GM18868 (cell line): ENCODE data around the gene MACROD2.
A peak's percentile ranks its signal among the peaks of the same experiment; 100 is the strongest.
"Not testable (repeated sequence)": the region's sequence is repeated elsewhere in the genome, so short reads cannot be mapped to it uniquely, and the experiment has no call there.

ENCODE experiments used
- ATAC-seq: cut with Tn5 transposase; IDR thresholded peaks from one replicate; pipeline ENCODE4 v1.9.1; 2021; ENCODE audit warnings: mild to moderate bottlenecking, moderate library complexity; ENCODE audit not compliant: unreplicated experiment

Gene MACROD2

DNA sequence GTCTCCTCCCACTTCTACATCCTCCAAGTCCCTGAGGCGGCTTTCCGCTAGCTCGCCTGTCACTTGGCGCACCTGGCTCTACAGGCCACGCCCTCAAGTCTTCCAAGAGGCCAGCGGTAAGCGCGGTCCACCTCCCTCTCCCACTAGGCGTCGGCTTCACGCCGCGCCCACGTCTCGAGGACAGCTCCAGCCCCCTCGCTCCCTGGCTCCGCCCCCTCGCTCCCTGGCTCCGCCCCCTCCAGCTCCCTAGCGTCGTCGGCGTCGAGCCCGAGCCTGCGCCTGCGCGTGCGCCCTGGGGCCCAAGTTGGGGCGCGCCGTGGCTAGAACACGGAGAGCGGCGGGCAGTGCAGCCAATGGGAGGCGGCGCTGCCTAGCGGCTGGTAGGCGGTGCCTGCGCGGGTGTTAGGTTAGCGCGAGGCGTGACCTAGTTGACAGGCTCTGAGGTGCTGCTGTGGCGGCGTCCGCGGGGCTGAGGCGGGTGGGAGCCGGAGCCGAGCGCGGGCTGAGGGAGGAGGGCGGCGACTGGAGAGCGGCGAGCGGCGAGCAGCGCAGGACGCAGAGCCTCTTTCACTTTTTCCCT is at the start of gene MACROD2:
TSS of gene MACROD2 (plus strand) at position 431 of the 580 bp plus-strand sequence.
- peak; percentile 72 for ATAC-seq

- no peak for ATAC-seq
Measured at GRCh38 chr20:13947719-13948118, 47.6 kb upstream of the MACROD2 start.

DNA sequence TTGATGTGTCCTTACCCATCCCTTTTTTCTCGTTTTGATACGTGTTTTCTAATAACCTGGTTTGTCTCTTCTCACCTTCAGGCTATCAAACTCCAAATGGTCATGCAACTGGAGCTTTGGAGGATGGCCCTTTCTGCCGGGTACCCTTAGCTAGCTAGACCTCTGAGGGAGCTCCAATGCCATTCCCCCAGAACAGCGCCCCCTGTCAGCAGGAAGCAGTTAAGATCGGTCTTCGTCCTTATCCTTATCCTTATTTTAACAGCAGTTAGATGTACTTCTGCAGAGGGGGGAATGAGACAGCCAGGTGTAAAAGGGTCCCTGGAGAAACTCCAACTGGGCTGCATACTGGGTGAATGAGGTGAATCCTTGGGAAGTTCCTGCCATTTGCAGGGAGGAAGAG is 42.1 kb upstream of the MACROD2 start:
- ATAC-seq, result no peak

DNA sequence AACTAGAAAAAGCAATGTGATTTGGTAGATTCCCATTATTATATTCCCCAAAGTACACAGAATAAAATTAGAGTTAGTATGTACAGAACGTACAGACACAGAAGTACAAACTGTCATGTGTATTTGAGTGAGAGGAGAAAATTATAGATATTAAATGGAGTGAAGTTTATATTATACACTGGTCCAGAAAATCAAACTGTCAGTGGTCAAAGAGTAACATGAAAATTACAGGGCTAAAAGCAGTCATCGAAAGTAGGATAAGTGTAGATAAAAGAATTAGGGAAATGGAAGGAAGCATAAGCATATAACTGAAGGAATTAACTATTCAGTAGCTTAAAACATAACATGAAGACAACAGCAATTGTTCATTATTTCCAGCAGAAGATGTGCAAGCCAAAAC is 35.2 kb upstream of the MACROD2 start:
- no peak for ATAC-seq

DNA sequence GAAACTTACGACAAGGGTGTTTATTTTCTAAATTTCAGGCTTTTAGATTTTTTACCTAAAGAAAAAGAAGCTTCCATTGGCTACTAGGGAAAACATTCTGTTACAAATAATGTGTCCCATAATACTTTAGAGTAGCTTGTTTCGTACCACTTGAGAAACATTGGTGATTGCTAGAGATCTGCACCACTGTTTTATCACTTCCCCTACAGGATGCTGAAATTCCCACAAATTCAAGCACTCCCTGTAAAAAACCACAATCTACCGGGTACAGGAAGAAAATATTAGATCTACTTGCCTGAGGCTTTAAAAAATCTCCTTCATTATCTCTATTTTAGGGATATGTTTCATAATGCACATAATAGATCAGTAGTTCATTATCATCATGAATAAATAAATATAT is 34.8 kb upstream of the MACROD2 start:
- no peak for ATAC-seq

DNA sequence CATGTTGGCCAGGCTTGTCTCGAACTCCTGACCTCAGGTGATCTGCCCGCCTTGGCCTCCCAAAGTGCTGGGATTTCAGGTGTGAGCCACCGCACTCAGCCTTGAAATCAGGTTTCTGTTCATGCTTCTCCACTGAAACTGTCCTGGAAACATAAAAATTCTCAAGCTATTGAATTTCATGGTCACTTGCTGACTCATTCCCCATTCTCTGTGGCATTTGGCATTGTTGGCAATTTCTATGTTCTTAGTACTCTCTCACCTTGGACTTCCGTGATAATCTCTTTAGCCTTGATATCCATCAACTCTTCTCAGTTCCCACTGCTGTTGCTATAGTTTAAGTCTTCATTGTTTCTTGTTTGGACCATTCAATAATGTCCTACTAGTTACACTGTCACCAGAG is 11.1 kb upstream of the MACROD2 start:
- no peak for ATAC-seq

DNA sequence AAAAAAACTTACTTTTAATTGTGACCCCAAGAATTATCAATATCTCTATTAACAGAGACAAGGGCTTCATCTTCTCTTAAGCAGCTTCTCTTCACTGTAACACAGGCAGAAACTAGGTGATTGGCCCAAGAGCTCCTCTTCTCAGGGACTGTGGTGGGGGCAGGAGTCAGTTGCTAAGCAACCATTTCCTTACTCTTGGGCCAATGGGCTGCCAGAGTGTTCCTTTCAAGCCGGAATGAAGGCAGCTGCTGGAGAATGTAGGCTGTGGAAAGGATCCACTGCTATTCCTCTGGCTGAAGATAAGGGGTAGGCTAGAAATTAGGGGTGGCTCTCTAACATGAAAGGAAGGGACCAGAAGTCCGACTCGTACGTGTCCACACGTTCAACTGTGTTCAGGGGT is 4.9 kb upstream of the MACROD2 start, which contains the start of gene SEL1L2:
TSS of gene SEL1L2 (minus strand) at position 150 of the 400 bp plus-strand sequence. CDS start at position 70, 80 bp downstream.
- no peak for ATAC-seq

DNA sequence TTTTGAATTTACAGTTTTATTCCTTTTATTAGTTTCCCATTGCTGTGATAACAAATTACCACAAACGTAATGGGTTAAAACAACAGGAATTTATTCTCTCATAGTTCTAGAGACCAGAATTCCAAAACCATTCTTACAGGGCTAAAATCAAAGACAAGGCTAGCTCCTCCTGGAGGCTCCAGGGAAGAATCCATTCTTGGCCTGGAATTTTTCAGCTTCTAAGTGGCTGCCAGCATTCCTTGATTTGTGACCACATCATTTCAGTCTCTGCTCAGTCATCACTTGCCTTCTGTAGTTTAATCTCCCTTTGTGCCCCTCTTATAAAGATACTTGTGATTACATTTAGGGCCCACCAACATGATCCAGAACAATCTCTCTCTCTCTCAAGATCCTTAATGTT is 4.0 kb upstream of the MACROD2 start:
- ATAC-seq, result no peak

- ATAC-seq, result not testable (repeated sequence)
Measured at GRCh38 chr20:13991955-13992354, 3.4 kb upstream of the MACROD2 start.

DNA sequence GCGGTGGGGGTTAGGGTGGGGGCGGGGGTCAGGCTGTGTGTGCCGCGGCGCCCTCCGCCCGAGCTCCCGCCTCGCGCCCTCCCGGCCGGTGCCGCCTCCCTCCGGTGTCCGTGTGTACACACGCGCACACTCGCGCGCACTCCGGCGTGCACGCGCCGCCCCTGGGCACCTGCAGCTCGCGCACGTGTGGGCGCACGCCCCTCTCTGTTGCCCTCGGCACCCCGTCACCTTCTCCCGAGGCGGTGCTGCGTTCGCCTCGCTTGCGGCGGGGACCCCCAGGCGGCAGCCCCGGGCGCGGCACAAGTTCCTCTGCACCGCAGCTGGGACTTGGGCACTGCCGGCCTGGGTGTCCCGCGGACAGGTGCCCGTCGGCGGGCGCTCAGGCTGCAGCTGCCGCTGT is 525 bp downstream of the MACROD2 start:
- no peak for ATAC-seq

- no peak for ATAC-seq
Measured at GRCh38 chr20:13996265-13996664, 949 bp downstream of the MACROD2 start.

DNA sequence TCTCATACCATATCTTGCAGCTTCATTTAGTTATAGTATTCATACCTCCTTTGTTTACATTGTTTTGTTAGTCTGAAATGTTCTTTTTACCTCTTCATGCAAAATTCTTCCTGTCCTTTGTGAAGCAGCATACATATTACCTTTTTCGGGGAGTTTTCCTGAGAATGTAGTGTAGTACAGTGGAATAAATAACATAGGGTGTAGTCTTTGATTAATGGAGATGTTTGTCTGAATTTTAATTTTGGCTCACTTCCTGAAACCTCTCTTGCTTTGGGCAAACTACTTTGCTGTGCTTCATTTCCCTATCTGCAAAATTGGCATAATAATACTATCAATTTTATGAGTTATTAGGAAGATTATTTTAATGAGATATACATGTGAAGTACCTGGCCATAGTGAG is 5.6 kb downstream of the MACROD2 start:
- no peak for ATAC-seq

DNA sequence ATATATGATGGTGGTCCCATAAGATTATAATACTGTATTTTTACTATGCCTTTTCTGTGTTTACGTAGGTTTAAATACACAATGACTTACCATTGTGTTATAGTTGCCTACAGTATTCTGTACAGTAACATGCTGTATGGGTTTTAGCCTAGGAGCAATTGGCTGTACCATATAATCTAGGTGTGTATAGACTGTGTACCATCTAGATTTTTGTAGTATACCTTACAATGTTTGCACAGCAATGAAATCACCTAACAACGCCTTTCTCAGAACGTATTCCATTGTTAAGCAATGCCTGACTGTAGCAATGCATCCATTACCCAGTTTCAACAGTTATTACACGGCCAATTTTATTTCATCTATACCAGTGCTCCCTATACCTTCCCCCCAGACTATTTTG is 10.7 kb downstream of the MACROD2 start:
- no peak for ATAC-seq

GRCh38 chr20:14009208-14009607 is 13.9 kb downstream of the MACROD2 start:
- no peak for ATAC-seq

DNA sequence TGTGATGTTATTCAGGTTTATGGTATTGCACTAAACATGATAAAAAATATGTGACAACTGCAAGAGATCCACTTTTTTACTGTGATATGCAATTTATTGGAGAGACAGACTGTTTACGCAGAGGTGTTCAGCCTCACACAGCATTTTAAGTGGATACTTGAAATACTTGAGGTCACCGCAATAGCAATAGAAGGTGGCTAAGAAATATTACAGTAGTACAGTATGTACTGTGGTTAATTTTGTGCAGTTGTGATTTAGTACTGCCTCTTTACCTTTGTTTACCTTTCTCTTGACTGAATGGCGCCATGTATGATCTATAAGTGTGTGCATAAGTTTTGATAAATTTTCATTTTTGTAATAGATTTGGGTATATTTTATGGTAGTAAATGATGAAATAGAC is 17.4 kb downstream of the MACROD2 start:
- no peak for ATAC-seq

DNA sequence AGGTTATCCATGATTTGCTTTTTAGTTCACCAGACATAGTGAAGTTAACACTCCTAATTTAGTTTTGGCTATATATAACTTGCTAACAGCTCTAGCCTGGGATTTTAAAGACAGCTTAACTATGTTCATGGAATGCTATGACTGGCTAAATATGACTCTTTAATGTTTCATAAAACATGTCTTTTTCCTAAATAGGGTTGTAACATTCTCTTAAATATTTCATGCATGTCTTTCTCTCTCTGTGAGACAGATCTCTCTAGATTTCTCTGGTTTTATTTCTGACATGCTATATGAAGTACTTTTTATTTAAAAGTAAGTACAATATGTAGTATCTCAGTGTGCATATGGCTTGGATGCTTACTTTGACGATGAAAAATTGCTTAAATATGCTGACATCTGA is 35.7 kb downstream of the MACROD2 start:
- ATAC-seq, result no peak

DNA sequence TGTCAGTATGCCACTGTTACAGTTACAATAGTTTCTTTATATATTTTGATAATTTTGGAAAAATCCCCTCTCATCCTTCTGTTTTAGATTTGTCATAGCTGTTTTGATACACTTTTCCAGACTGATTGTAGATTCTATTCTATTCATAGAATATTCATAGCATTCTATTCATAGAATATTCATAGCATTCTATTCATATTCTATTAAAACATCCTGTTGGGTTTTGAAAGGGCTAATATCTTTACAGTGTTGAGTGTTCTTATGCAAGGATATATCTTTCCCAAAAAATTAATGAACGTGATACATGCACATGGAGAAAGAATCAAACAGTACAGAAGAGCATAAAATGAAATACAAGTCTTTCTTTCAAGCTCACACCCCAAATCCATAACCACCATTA is 38.0 kb downstream of the MACROD2 start:
- no peak for ATAC-seq

DNA sequence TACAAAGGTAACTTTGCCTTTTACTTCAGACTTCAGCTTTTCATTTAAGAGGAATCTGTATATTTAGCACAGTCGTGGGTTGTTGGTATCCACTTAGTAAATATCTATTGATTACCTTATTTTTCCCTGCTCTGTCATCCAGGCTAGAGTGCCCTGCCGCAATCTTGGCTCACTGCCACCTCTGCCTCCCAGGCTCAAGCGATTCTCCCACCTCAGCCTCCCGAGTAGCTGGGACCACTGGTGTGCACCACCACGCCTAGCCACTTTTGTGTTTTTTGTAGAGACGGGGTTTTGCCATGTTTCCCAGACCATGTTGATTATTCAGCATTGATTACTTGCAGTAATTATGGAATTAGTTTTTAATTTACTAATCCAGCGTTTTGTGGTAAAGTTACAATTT is 41.3 kb downstream of the MACROD2 start:
- no peak for ATAC-seq

- not testable (repeated sequence) for ATAC-seq
Measured at GRCh38 chr20:14044712-14045276, 49.5 kb downstream of the MACROD2 start.

- ATAC-seq, result no peak
Measured at GRCh38 chr20:14046534-14046933, 51.2 kb downstream of the MACROD2 start.

DNA sequence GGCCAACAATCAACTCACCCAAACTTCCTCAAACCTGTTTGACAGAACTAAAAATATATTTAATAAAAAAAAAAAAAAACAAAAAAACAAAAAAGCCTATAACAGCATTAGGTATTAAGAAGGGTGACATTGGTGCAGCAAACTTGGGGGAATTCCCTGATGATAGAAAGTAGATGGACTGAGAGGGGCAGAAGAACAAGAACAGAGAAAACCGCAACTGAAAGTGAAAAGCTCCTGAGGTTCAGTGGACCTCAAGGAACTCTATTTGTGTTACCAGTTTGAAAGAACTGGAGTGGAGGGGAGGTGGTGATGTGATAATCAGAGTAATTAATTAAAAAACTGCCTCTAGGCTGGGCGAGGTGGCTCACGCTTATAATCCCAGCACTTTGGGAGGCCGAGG is 53.8 kb downstream of the MACROD2 start:
- peak; percentile 91 for ATAC-seq

GRCh38 chr20:14051454-14051853 is 56.1 kb downstream of the MACROD2 start:
- ATAC-seq, result no peak

DNA sequence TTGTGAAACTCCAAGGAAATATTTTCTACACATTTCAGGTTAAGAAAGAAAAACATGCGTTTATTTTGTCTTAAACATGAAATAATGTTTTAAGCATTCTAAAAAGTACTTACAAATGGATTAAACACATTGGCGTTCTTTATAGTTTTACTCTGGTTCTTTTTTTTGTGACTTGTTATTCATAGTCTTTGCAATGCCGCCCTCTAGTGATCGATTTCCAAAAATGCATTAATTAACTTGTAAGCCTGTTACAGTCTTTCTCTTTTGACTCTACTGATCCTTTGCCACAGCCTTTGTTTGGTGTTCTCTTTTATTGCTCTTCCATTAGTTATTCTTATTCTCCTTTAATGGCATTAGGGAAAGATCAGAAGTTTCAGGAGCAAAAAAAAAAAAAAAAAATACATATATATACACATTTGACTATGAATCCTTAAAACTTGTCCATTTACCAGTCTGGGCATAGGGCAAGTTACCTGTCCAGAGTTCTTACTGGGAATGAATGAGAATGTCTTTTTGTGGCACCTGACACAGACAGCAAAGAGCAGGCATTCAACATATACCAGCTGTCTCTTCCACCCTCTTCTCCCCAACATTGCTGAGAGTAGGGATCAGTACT is 59.9 kb downstream of the MACROD2 start:
- ATAC-seq, result peak; percentile 69
